ENCODE measurements around the gene KANSL1L.

Gene KANSL1L

DNA sequence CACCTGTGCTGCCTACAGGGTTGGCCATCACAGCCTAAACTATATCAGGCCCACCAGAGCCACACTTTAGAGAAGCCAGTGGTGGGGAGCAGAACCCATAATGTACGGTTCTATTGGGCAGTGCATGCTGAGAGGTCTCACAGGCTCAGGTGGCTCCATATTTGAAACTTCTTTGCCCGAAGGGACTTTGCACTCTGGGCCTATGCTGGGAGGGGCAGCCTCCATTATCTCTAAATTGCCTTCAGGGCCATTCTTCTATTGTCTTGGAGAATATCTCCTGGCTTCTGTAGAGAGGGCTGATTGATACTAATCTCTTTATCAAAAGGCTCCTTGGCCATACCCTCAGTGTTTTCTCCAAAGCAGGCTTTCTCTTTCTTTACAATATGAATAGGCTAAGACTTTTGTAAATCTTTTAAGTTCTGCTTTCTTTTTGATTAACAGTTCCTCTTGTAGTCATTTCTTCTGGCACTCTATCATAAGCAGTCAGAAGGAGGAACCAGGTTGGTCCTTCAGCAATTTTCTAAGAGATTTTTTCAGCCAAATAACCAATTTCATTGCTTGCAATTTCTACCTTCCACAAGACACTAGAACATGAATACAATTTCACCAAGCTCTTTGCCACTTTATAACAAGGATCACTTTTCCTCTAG, 124.2 kb downstream of the KANSL1L start:
- no peak for TF ChIP-seq CEBPB (IDR thresholded peaks at IDR 0.05)
- TF ChIP-seq, protein P1, sequence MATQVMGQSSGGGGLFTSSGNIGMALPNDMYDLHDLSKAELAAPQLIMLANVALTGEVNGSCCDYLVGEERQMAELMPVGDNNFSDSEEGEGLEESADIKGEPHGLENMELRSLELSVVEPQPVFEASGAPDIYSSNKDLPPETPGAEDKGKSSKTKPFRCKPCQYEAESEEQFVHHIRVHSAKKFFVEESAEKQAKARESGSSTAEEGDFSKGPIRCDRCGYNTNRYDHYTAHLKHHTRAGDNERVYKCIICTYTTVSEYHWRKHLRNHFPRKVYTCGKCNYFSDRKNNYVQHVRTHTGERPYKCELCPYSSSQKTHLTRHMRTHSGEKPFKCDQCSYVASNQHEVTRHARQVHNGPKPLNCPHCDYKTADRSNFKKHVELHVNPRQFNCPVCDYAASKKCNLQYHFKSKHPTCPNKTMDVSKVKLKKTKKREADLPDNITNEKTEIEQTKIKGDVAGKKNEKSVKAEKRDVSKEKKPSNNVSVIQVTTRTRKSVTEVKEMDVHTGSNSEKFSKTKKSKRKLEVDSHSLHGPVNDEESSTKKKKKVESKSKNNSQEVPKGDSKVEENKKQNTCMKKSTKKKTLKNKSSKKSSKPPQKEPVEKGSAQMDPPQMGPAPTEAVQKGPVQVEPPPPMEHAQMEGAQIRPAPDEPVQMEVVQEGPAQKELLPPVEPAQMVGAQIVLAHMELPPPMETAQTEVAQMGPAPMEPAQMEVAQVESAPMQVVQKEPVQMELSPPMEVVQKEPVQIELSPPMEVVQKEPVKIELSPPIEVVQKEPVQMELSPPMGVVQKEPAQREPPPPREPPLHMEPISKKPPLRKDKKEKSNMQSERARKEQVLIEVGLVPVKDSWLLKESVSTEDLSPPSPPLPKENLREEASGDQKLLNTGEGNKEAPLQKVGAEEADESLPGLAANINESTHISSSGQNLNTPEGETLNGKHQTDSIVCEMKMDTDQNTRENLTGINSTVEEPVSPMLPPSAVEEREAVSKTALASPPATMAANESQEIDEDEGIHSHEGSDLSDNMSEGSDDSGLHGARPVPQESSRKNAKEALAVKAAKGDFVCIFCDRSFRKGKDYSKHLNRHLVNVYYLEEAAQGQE (IDR thresholded peaks at IDR 0.05; ENCODE audit: low read depth): no peak
- TF ChIP-seq EGR1 (IDR thresholded peaks at IDR 0.05): no peak
- TF ChIP-seq, protein P2, sequence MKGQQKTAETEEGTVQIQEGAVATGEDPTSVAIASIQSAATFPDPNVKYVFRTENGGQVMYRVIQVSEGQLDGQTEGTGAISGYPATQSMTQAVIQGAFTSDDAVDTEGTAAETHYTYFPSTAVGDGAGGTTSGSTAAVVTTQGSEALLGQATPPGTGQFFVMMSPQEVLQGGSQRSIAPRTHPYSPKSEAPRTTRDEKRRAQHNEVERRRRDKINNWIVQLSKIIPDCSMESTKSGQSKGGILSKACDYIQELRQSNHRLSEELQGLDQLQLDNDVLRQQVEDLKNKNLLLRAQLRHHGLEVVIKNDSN (IDR thresholded peaks at IDR 0.05): no peak
- no peak for TF ChIP-seq EP300 (IDR thresholded peaks at IDR 0.05; ENCODE audit: borderline replicate concordance)
- no peak for TF ChIP-seq TEAD4 (IDR thresholded peaks at IDR 0.05)
- TF ChIP-seq NFIC (IDR thresholded peaks at IDR 0.05): no peak

DNA sequence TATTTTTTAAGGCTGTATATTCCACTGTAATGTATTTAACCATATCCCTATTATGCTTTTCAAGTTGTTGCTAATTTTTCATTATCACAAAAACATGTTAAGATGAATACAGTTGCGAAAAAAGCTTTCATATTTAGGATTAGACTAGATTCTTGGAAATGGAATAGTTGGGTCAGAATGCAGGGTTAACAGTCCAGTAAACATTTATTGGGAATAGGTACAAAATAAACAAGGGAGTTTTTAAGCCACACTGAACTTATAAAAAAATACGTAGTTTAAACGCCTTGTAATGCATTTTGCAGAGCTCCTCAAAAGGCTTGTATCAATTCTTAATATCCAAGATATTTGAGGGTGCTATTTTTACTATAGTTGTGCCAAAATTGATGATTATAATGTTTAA, 133.1 kb downstream of the KANSL1L start:
- TF ChIP-seq RAD21 (IDR thresholded peaks at IDR 0.05; ENCODE audit: low read depth) (no peak), EGR1 (IDR thresholded peaks at IDR 0.05) (no peak), EP300 (IDR thresholded peaks at IDR 0.05; ENCODE audit: borderline replicate concordance) (no peak), ZBTB7A (IDR thresholded peaks at IDR 0.05; ENCODE audit: low read depth) (no peak), TCF12 (IDR thresholded peaks at IDR 0.05; ENCODE audit: low read depth) (no peak), FOXM1 (IDR thresholded peaks at IDR 0.05; ENCODE audit: borderline replicate concordance, low read depth) (no peak), YY1 (IDR thresholded peaks at IDR 0.05; ENCODE audit: low read depth) (no peak), NFIC (IDR thresholded peaks at IDR 0.05) (no peak), CEBPB (IDR thresholded peaks at IDR 0.05) (no peak), CREB1 (IDR thresholded peaks at IDR 0.05; ENCODE audit: low read depth) (no peak)
- TF ChIP-seq, protein P2 (IDR thresholded peaks at IDR 0.05): no peak
- TF ChIP-seq, protein P3, sequence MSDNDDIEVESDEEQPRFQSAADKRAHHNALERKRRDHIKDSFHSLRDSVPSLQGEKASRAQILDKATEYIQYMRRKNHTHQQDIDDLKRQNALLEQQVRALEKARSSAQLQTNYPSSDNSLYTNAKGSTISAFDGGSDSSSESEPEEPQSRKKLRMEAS (IDR thresholded peaks at IDR 0.05): no peak
- TF ChIP-seq, protein P1 (IDR thresholded peaks at IDR 0.05; ENCODE audit: low read depth): no peak

DNA sequence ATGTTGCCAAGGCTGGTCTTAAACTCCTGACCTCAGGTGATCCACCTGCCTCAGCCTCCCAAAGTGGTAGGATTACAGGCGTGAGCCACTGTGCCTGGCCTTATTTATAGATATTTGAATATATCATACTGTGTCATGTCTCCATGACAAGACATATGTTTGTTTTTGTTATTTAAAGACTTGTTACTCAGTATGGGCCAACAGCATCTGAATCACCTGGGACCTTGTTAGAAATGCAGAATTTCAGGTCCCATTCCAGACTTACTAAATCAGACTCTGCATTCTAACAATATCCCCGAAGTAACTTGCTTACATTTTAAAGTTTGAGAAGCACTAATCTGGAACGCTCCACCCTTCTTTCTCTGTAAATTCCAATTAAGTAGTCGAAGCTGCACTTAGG, 135.5 kb downstream of the KANSL1L start:
- TF ChIP-seq FOXM1 (IDR thresholded peaks at IDR 0.05; ENCODE audit: borderline replicate concordance, low read depth) (no peak), TCF12 (IDR thresholded peaks at IDR 0.05; ENCODE audit: low read depth) (no peak), TAF1 (IDR thresholded peaks at IDR 0.05; ENCODE audit: low read depth) (no peak), EP300 (IDR thresholded peaks at IDR 0.05; ENCODE audit: borderline replicate concordance) (no peak), CREB1 (IDR thresholded peaks at IDR 0.05; ENCODE audit: low read depth) (no peak)
- TF ChIP-seq, protein P1 (IDR thresholded peaks at IDR 0.05; ENCODE audit: low read depth): no peak

DNA sequence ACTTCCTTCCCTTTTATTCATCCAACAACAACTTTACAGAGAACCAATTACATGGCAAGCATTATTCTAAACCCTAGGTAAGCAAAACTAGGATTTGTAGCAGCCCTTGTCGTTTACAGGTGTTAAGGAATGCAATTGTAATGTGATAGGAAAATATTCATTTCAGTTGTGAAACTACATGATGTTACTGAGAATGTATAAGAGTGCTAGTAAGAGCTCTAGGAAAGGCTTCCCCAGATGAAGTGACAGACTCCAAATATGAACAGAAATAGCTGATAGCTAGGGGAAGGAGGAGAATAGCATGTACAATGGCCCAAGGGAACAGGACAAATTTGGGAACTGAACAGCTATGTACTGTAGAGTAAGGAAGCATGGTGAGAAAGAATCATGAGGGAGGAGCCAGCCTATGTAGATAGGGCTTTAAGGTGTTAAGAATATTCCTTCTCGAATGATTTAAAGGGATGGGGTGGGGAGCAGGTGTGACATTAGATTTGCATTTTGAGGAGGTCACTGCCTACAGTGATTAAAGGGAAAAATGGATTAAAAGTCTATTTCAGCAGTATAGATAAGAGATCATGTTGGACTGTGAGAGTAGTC, 137.0 kb downstream of the KANSL1L start:
- TF ChIP-seq YY1 (IDR thresholded peaks at IDR 0.05; ENCODE audit: low read depth) (no peak), TEAD4 (IDR thresholded peaks at IDR 0.05) (no peak), FOXM1 (IDR thresholded peaks at IDR 0.05; ENCODE audit: borderline replicate concordance, low read depth) (no peak), EP300 (IDR thresholded peaks at IDR 0.05; ENCODE audit: borderline replicate concordance) (no peak), NFIC (IDR thresholded peaks at IDR 0.05) (no peak), RAD21 (IDR thresholded peaks at IDR 0.05; ENCODE audit: low read depth) (no peak), CREB1 (IDR thresholded peaks at IDR 0.05; ENCODE audit: low read depth) (no peak), ZBTB7A (IDR thresholded peaks at IDR 0.05; ENCODE audit: low read depth) (no peak), TAF1 (IDR thresholded peaks at IDR 0.05; ENCODE audit: low read depth) (no peak), CEBPB (IDR thresholded peaks at IDR 0.05) (no peak), TCF12 (IDR thresholded peaks at IDR 0.05; ENCODE audit: low read depth) (no peak), EGR1 (IDR thresholded peaks at IDR 0.05) (no peak)
- TF ChIP-seq, protein P1 (IDR thresholded peaks at IDR 0.05; ENCODE audit: low read depth): no peak
- TF ChIP-seq, protein P2 (IDR thresholded peaks at IDR 0.05): no peak
- TF ChIP-seq, protein P3 (IDR thresholded peaks at IDR 0.05): no peak
